Measurements from ENCODE around the gene SMARCA4. TPM values are rescaled to one million over a fixed set of nuclear protein-coding genes. Genes with fewer than 3 reads are reported as not detected.

Gene SMARCA4
- total and polyA plus RNA-seq, 2 experiments from 2014 or later = 80.7 to 93.4 TPM

- no peak for DNase-seq (ENCODE audit: low spot score)
- Histone ChIP-seq H2AFZ (no peak overlapping the region), H3K4me3 (no peak overlapping the region), H3K4me2 (no peak overlapping the region), H3K9me2 (replicated peaks; ENCODE audit: insufficient read depth) (no peaks in the 10 kb centered on the region), H3K27me3 (no peaks in the 10 kb centered on the region), H3K4me1 (ENCODE audit: insufficient read depth) (peaks cover 10% of the 10 kb centered on the region), H3K9me3 (ENCODE audit: low read depth) (no peaks in the 10 kb centered on the region), H4K20me1 (ENCODE audit: insufficient read depth, poor library complexity, severe bottlenecking) (peaks cover 60% of the 10 kb centered on the region), H3K27ac (no peak overlapping the region), H3K36me3 (replicated peaks; ENCODE audit: insufficient read depth, low read depth) (no peaks in the 10 kb centered on the region), H3K79me2 (peaks cover 95% of the 10 kb centered on the region)
- 95% methylated on average over 8 of the region's 8 CpGs for WGBS (ENCODE audit: low lambda C conversion rate, missing lambda C conversion rate)
- no peak for TF ChIP-seq EZH2phosphoT487 (IDR thresholded peaks at IDR 0.05; ENCODE audit: low read depth, severe bottlenecking, unreplicated experiment)
- TF ChIP-seq EZH2 (IDR thresholded peaks at IDR 0.05; ENCODE audit: borderline replicate concordance) = no peak
- no peak for TF ChIP-seq CTCF (IDR thresholded peaks at IDR 0.05; ENCODE audit: poor library complexity)
Observed at GRCh38 chr19:10971107-10971726, 10.4 kb downstream of the SMARCA4 start.

DNA sequence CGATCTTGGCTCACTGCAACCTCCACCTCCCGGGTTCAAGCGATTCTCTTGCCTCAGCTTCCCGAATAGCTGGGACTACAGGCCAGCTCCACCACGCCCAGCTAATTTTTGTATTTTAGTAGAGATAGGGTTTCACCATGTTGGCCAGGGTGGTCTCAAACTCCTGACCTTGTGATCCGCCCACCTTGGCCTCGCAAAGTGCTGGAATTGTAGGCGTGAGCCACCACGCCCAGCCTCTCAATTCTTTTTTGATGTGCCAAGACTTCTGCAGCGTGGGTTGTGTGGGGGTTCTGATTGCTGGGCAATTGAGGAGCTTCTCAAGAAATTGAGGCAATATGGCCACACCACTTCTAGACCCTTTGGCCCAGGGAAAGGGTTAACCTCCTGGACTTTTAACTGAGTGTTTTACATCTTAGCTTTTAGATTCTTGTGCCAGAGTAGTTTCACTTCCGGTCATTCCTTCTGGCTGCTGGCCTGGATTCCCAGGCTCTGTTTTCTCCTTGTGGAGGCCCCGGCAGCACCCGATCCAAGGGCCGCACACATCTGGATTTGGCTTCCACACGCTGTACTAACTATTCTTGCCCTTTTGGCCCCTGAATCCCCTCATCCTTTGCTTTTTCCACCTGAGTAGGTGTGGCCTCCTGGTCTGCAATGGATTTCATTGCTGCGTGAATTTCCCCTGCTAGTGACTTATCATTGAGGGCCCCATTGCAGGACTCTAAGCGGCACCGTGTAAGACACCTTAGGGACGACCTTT, 14.7 kb downstream of the SMARCA4 start:
- Histone ChIP-seq H3K4me1 (ENCODE audit: insufficient read depth) (peaks cover 22% of the 10 kb centered on the region), H3K79me2 (peaks cover 96% of the 10 kb centered on the region), H3K9me3 (ENCODE audit: low read depth) (no peaks in the 10 kb centered on the region), H3K27me3 (no peaks in the 10 kb centered on the region), H3K36me3 (replicated peaks; ENCODE audit: insufficient read depth, low read depth) (no peaks in the 10 kb centered on the region), H3K4me3 (no peak overlapping the region), H2AFZ (no peak overlapping the region), H3K27ac (peak overlapping the region; percentile 84), H3K4me2 (peak overlapping the region; percentile 52), H4K20me1 (ENCODE audit: insufficient read depth, poor library complexity, severe bottlenecking) (peaks cover 57% of the 10 kb centered on the region), H3K9me2 (replicated peaks; ENCODE audit: insufficient read depth) (no peaks in the 10 kb centered on the region)
- TF ChIP-seq EZH2 (IDR thresholded peaks at IDR 0.05; ENCODE audit: borderline replicate concordance) (no peak), EZH2phosphoT487 (IDR thresholded peaks at IDR 0.05; ENCODE audit: low read depth, severe bottlenecking, unreplicated experiment) (no peak), CTCF (IDR thresholded peaks at IDR 0.05; ENCODE audit: poor library complexity) (no peak)
- peak; percentile 47 for DNase-seq (ENCODE audit: low spot score)
- 68% methylated on average over 19 of the region's 19 CpGs for WGBS (ENCODE audit: low lambda C conversion rate, missing lambda C conversion rate)

- no peak overlapping the region for H3K4me3 ChIP-seq
Observed at GRCh38 chr19:10976131-10976892, 15.5 kb downstream of the SMARCA4 start.

More at GRCh38 chr19:10976131-10976892, 15.5 kb downstream of the SMARCA4 start:
- peaks cover 96% of the 10 kb centered on the region for H3K79me2 ChIP-seq
- H3K4me2 ChIP-seq = peak overlapping the region; percentile 52
- H3K9me3 ChIP-seq (ENCODE audit: low read depth) = no peaks in the 10 kb centered on the region
- peak; percentile 40 for DNase-seq (ENCODE audit: low spot score)
- no peaks in the 10 kb centered on the region for H3K9me2 ChIP-seq (replicated peaks; ENCODE audit: insufficient read depth)
- no peaks in the 10 kb centered on the region for H3K36me3 ChIP-seq (replicated peaks; ENCODE audit: insufficient read depth, low read depth)
- no peak for TF ChIP-seq EZH2 (IDR thresholded peaks at IDR 0.05; ENCODE audit: borderline replicate concordance)
- no peak overlapping the region for H2AFZ ChIP-seq
- H3K4me1 ChIP-seq (ENCODE audit: insufficient read depth) = peaks cover 22% of the 10 kb centered on the region
- peaks cover 59% of the 10 kb centered on the region for H4K20me1 ChIP-seq (ENCODE audit: insufficient read depth, poor library complexity, severe bottlenecking)
- 85% methylated on average over 19 of the region's 19 CpGs for WGBS (ENCODE audit: low lambda C conversion rate, missing lambda C conversion rate)
- peak overlapping the region; percentile 84 for H3K27ac ChIP-seq
- no peaks in the 10 kb centered on the region for H3K27me3 ChIP-seq

Data from hepatocyte (in vitro differentiated cells).